ENCODE results near the gene NINL.

NINL gene

GRCh38 chr20:25527949-25528348, 57.4 kb downstream of the NINL start:
- no peak overlapping the region for H3K4me3 ChIP-seq (ENCODE audit: low read length)
- no peaks in the 10 kb centered on the region for H4K20me1 ChIP-seq (ENCODE audit: control insufficient read depth, insufficient read depth, low read depth, low read length)
- H3K79me2 ChIP-seq (ENCODE audit: control insufficient read depth, low read length), result no peaks in the 10 kb centered on the region
- no peaks in the 10 kb centered on the region for H3K36me3 ChIP-seq (ENCODE audit: control insufficient read depth, low read length)
- 0 out of 2 replicates have a peak, but pooled peaks cover 2% of the 10 kb centered on the region for H3K4me1 ChIP-seq (ENCODE audit: control insufficient read depth, low read length)
- H3F3A ChIP-seq (ENCODE audit: control insufficient read depth, insufficient read depth), result no peaks in the 10 kb centered on the region
- H3K27me3 ChIP-seq (ENCODE audit: control insufficient read depth, low read length), result no peaks in the 10 kb centered on the region
- no peaks in the 10 kb centered on the region for H3K9me2 ChIP-seq (replicated peaks; ENCODE audit: control insufficient read depth, low read length)
- TF ChIP-seq, protein P1, sequence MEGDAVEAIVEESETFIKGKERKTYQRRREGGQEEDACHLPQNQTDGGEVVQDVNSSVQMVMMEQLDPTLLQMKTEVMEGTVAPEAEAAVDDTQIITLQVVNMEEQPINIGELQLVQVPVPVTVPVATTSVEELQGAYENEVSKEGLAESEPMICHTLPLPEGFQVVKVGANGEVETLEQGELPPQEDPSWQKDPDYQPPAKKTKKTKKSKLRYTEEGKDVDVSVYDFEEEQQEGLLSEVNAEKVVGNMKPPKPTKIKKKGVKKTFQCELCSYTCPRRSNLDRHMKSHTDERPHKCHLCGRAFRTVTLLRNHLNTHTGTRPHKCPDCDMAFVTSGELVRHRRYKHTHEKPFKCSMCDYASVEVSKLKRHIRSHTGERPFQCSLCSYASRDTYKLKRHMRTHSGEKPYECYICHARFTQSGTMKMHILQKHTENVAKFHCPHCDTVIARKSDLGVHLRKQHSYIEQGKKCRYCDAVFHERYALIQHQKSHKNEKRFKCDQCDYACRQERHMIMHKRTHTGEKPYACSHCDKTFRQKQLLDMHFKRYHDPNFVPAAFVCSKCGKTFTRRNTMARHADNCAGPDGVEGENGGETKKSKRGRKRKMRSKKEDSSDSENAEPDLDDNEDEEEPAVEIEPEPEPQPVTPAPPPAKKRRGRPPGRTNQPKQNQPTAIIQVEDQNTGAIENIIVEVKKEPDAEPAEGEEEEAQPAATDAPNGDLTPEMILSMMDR (IDR thresholded peaks at IDR 0.05; ENCODE audit: low read depth, low read length, poor library complexity, severe bottlenecking), result no peak
- no peak for TF ChIP-seq EZH2phosphoT487 (IDR thresholded peaks at IDR 0.05; ENCODE audit: borderline replicate concordance, low read length)
- no peak overlapping the region for H3K4me2 ChIP-seq (ENCODE audit: low read length)
- H3K27ac ChIP-seq (ENCODE audit: low read depth, low read length), result no peak overlapping the region
- no peaks in the 10 kb centered on the region; the same call in 1 of the 2 replicates for H3K9me3 ChIP-seq (ENCODE audit: control insufficient read depth, insufficient read depth, low read length)

DNA sequence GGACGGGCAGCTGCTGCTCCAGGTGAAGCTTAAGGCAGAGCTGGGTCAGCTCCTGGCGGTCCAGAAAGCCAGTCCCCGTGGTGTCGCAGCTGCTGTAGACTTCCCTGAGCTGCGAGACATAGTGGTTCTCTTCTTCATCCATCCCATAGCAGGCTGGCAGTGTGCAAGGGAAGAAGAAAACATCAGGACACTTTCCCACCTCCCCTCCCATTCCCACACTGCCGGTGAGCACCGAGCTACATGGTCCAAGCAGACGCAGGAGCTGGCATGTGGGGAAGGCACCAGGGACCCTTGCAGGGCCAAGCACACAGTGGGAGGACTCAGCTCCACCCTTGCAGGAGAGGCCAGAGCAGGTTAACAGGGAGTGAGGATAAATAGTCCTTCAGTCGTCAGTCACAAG, 58.9 kb downstream of the NINL start:
- Histone ChIP-seq H3F3A (ENCODE audit: control insufficient read depth, insufficient read depth) (no peaks in the 10 kb centered on the region), H3K9me2 (replicated peaks; ENCODE audit: control insufficient read depth, low read length) (no peaks in the 10 kb centered on the region), H3K27ac (ENCODE audit: low read depth, low read length) (no peak overlapping the region), H3K27me3 (ENCODE audit: control insufficient read depth, low read length) (no peaks in the 10 kb centered on the region), H3K9me3 (ENCODE audit: control insufficient read depth, insufficient read depth, low read length) (no peaks in the 10 kb centered on the region; the same call in 1 of the 2 replicates), H4K20me1 (ENCODE audit: control insufficient read depth, insufficient read depth, low read depth, low read length) (no peaks in the 10 kb centered on the region), H3K36me3 (ENCODE audit: control insufficient read depth, low read length) (no peaks in the 10 kb centered on the region), H3K79me2 (ENCODE audit: control insufficient read depth, low read length) (no peaks in the 10 kb centered on the region), H3K4me1 (ENCODE audit: control insufficient read depth, low read length) (0 out of 2 replicates have a peak, but pooled peaks cover 2% of the 10 kb centered on the region), H3K4me2 (ENCODE audit: low read length) (no peak overlapping the region), H3K4me3 (ENCODE audit: low read length) (no peak overlapping the region)
- TF ChIP-seq EZH2phosphoT487 (IDR thresholded peaks at IDR 0.05; ENCODE audit: borderline replicate concordance, low read length), result no peak
- TF ChIP-seq, protein P1 (IDR thresholded peaks at IDR 0.05; ENCODE audit: low read depth, low read length, poor library complexity, severe bottlenecking), result no peak

DNA sequence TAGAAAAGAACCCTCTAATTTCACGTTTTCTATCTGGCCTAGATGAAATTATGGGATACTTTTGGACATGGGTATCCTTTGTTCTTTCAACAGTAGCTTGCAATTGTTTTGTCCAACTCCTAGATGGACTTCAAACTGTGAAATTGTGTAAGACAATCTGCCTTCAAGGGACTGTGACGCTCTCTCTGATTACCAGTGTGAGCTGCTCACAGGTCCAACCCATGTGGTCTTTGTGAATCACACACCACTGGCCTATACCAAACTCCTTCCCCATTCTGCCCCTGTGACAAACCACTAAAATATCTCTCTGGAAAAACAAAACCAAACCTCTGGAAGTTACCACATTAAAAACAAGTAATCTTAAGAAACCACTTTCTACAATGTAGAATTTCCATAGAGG, 59.5 kb downstream of the NINL start:
- Histone ChIP-seq H4K20me1 (ENCODE audit: control insufficient read depth, insufficient read depth, low read depth, low read length) (no peaks in the 10 kb centered on the region), H3K36me3 (ENCODE audit: control insufficient read depth, low read length) (no peaks in the 10 kb centered on the region), H3F3A (ENCODE audit: control insufficient read depth, insufficient read depth) (no peaks in the 10 kb centered on the region), H3K9me2 (replicated peaks; ENCODE audit: control insufficient read depth, low read length) (no peaks in the 10 kb centered on the region), H3K27ac (ENCODE audit: low read depth, low read length) (no peak overlapping the region), H3K4me2 (ENCODE audit: low read length) (no peak overlapping the region), H3K4me3 (ENCODE audit: low read length) (no peak overlapping the region), H3K4me1 (ENCODE audit: control insufficient read depth, low read length) (0 out of 2 replicates have a peak, but pooled peaks cover 2% of the 10 kb centered on the region), H3K79me2 (ENCODE audit: control insufficient read depth, low read length) (no peaks in the 10 kb centered on the region), H3K9me3 (ENCODE audit: control insufficient read depth, insufficient read depth, low read length) (no peaks in the 10 kb centered on the region; the same call in 1 of the 2 replicates), H3K27me3 (ENCODE audit: control insufficient read depth, low read length) (no peaks in the 10 kb centered on the region)
- no peak for TF ChIP-seq EZH2phosphoT487 (IDR thresholded peaks at IDR 0.05; ENCODE audit: borderline replicate concordance, low read length)
- TF ChIP-seq, protein P1 (IDR thresholded peaks at IDR 0.05; ENCODE audit: low read depth, low read length, poor library complexity, severe bottlenecking), result no peak

Data from DOHH2 (cell line).